MM.1S (cell line): ENCODE measurements around the gene PCOLCE2.

ENCODE experiments used
- DNase-seq: peaks from one replicate; pipeline ENCODE4 v3.0.0-alpha.2; 2015
- H2AFZ ChIP-seq: fragments of 300-600 bp; sonication (generic); 2 replicates; pipeline ENCODE4 v1.6.0; 2016; ENCODE audit warnings: antibody characterized with exemption, low read length
- H3F3A ChIP-seq: fragments of 300-600 bp; sonication (generic); 2 replicates; pipeline ENCODE4 v1.6.1; 2016; ENCODE audit warnings: mild to moderate bottlenecking, antibody characterized with exemption, low read length, moderate library complexity, mixed read lengths; ENCODE audit not compliant: insufficient read depth
- H3K27ac ChIP-seq: fragments of 300-600 bp; sonication (generic); 2 replicates; pipeline ENCODE4 v1.5.1; 2016; ENCODE audit warnings: mild to moderate bottlenecking, low read length
- H3K27me3 ChIP-seq: fragments of 300-600 bp; sonication (generic); replicated peaks from 2 replicates; pipeline ENCODE4 v1.6.0; 2016; ENCODE audit warnings: low read length; ENCODE audit not compliant: insufficient read depth
- H3K36me3 ChIP-seq: fragments of 300-600 bp; sonication (generic); replicated peaks from 2 replicates; pipeline ENCODE4 v1.6.1; 2016; ENCODE audit warnings: mild to moderate bottlenecking, low read length, mixed read lengths; ENCODE audit not compliant: insufficient read depth
- H3K4me1 ChIP-seq: fragments of 300-600 bp; sonication (generic); 2 replicates; pipeline ENCODE4 v1.6.1; 2016; ENCODE audit warnings: low read length, mixed read lengths
- H3K4me2 ChIP-seq: fragments of 300-600 bp; sonication (generic); 2 replicates; pipeline ENCODE4 v1.6.0; 2016; ENCODE audit warnings: low read depth, low read length
- H3K4me3 ChIP-seq: fragments of 300-600 bp; sonication (generic); 2 replicates; pipeline ENCODE4 v1.5.1; 2016; ENCODE audit warnings: low read length, mixed read lengths
- H3K79me2 ChIP-seq: fragments of 300-600 bp; sonication (generic); 2 replicates; pipeline ENCODE4 v1.6.1; 2016; ENCODE audit warnings: mixed run types, low read length, mixed read lengths
- H3K9ac ChIP-seq: fragments of 300-600 bp; sonication (generic); 2 replicates; pipeline ENCODE4 v1.6.1; 2016; ENCODE audit warnings: low read length, mixed read lengths
- H3K9me2 ChIP-seq: fragments of 300-600 bp; sonication (generic); replicated peaks from 2 replicates; pipeline ENCODE4 v1.6.1; 2016; ENCODE audit warnings: mild to moderate bottlenecking, low read length, mixed read lengths; ENCODE audit not compliant: insufficient read depth
- H3K9me3 ChIP-seq: fragments of 300-600 bp; sonication (generic); replicated peaks from 2 replicates; pipeline ENCODE4 v1.6.1; 2016; ENCODE audit warnings: mild to moderate bottlenecking, low read length, mixed read lengths; ENCODE audit not compliant: insufficient read depth
- H4K20me1 ChIP-seq: fragments of 300-600 bp; sonication (generic); 2 replicates; pipeline ENCODE4 v1.6.1; 2016; ENCODE audit warnings: mild to moderate bottlenecking, low read length, moderate library complexity, mixed read lengths; ENCODE audit not compliant: insufficient read depth
- CTCF ChIP-seq: fragments of 300-600 bp; sonication (generic); IDR thresholded peaks from 2 replicates; pipeline ENCODE4 v1.5.1; 2016; ENCODE audit warnings: antibody characterized with exemption, low read length, mixed read lengths
- EZH2 ChIP-seq: fragments of 300-600 bp; sonication (generic); optimal IDR thresholded peaks from 2 replicates; pipeline ENCODE3; 2017; ENCODE audit warnings: low read depth, mild to moderate bottlenecking, antibody characterized with exemption, low read length, mixed read lengths
- EZH2phosphoT487 ChIP-seq: fragments of 300-600 bp; sonication (generic); IDR thresholded peaks from 2 replicates; pipeline ENCODE4 v1.6.1; 2018; ENCODE audit warnings: antibody characterized with exemption, low read length

The PCOLCE2 gene

GRCh38 chr3:142817897-142818296 is 71.0 kb downstream of the PCOLCE2 start:
- no peaks in the 10 kb centered on the region for H3K9me3 ChIP-seq
- no peaks in the 10 kb centered on the region for H4K20me1 ChIP-seq
- H3K27ac ChIP-seq: no peak overlapping the region
- H3K36me3 ChIP-seq: no peaks in the 10 kb centered on the region
- no peaks in the 10 kb centered on the region for H3K27me3 ChIP-seq
- TF ChIP-seq EZH2: no peak
- no peak for TF ChIP-seq EZH2phosphoT487
- TF ChIP-seq CTCF: no peak
- H3K79me2 ChIP-seq: no peaks in the 10 kb centered on the region
- no peaks in the 10 kb centered on the region for H3F3A ChIP-seq
- H3K4me1 ChIP-seq: no peaks in the 10 kb centered on the region
- H3K4me2 ChIP-seq: no peak overlapping the region
- no peaks in the 10 kb centered on the region for H3K9me2 ChIP-seq
- H3K9ac ChIP-seq: no peak overlapping the region
- no peak for DNase-seq
- no peak overlapping the region for H2AFZ ChIP-seq
- no peak overlapping the region for H3K4me3 ChIP-seq

DNA sequence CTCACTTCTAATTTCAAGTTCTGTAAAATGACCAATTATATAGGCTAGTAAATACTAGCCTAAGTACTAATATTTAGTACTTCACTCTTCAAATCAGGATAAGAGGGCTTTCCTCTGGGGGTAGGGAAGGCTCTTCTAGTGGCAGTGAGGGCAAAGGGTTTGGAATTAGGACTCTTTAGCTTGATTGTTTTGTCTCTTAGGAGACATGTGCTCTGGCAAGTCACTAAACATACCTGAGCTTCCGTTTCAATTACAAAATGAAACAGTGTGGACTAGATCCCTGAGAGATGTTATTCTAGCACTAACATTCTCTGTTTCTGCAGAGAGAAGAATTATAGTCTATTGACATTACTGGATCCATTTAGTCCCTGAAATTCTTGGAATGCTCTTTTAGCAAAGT is 71.5 kb downstream of the PCOLCE2 start:
- H3K9me3 ChIP-seq: no peaks in the 10 kb centered on the region

DNA sequence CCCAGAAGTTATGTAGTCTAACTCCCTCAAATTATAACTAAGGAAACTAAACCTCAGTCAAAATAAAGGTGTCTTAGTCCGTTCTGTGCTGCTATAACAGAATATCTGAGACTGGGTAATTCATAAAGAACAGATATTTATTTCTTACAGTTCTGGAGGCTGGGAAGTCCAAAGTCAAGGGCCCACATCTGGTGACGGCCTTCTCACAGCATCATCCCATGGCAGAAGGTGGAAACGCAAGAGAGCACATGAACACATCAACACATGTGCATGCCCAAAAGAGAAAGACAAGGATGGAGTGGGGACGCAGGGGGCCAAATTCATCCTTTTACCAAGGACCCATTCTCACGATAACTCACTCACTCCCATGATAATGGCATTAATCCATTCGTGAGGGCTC is 73.1 kb downstream of the PCOLCE2 start:
- H3K9me2 ChIP-seq: no peaks in the 10 kb centered on the region
- no peaks in the 10 kb centered on the region for H3K79me2 ChIP-seq
- TF ChIP-seq EZH2 (no peak), EZH2phosphoT487 (no peak), CTCF (no peak)
- no peaks in the 10 kb centered on the region for H3F3A ChIP-seq
- H3K27me3 ChIP-seq: no peaks in the 10 kb centered on the region
- no peaks in the 10 kb centered on the region for H3K9me3 ChIP-seq
- H4K20me1 ChIP-seq: no peaks in the 10 kb centered on the region
- H3K36me3 ChIP-seq: no peaks in the 10 kb centered on the region
- no peak overlapping the region for H3K4me2 ChIP-seq
- no peak overlapping the region for H3K4me3 ChIP-seq
- DNase-seq: no peak
- H3K4me1 ChIP-seq: no peaks in the 10 kb centered on the region
- no peak overlapping the region for H3K9ac ChIP-seq
- H2AFZ ChIP-seq: no peak overlapping the region
- H3K27ac ChIP-seq: no peak overlapping the region

More for the DNA sequence above, 71.5 kb downstream of the PCOLCE2 start:
- TF ChIP-seq EZH2phosphoT487: no peak
- TF ChIP-seq CTCF: no peak
- no peak for TF ChIP-seq EZH2
- H3K27ac ChIP-seq: no peak overlapping the region
- H3K9ac ChIP-seq: no peak overlapping the region
- no peak overlapping the region for H3K4me2 ChIP-seq
- H4K20me1 ChIP-seq: no peaks in the 10 kb centered on the region
- H3K27me3 ChIP-seq: no peaks in the 10 kb centered on the region
- no peaks in the 10 kb centered on the region for H3F3A ChIP-seq
- H3K9me2 ChIP-seq: no peaks in the 10 kb centered on the region
- DNase-seq: no peak
- no peaks in the 10 kb centered on the region for H3K4me1 ChIP-seq
- H3K4me3 ChIP-seq: no peak overlapping the region
- H3K79me2 ChIP-seq: no peaks in the 10 kb centered on the region
- no peaks in the 10 kb centered on the region for H3K36me3 ChIP-seq
- no peak overlapping the region for H2AFZ ChIP-seq

- Histone ChIP-seq H3K9me3 (no peaks in the 10 kb centered on the region), H4K20me1 (no peaks in the 10 kb centered on the region), H3K79me2 (no peaks in the 10 kb centered on the region), H3K9me2 (no peaks in the 10 kb centered on the region), H3K27me3 (no peaks in the 10 kb centered on the region), H3F3A (no peaks in the 10 kb centered on the region), H2AFZ (no peak overlapping the region), H3K9ac (no peak overlapping the region), H3K36me3 (no peaks in the 10 kb centered on the region), H3K4me1 (no peaks in the 10 kb centered on the region), H3K4me3 (no peak overlapping the region), H3K27ac (no peak overlapping the region), H3K4me2 (no peak overlapping the region)
- TF ChIP-seq CTCF (no peak), EZH2phosphoT487 (no peak), EZH2 (no peak)
- no peak for DNase-seq
Observed at GRCh38 chr3:142809259-142809658, 79.6 kb downstream of the PCOLCE2 start.
